H9 (cell line): ENCODE measurements around the gene MYO7A. TPM values are rescaled to one million over a fixed set of nuclear protein-coding genes. Genes with fewer than 3 reads are reported as not detected.
A peak's percentile ranks its signal among the peaks of the same experiment; 100 is the strongest.

Source experiments
- DNase-seq: peaks from one replicate; pipeline ENCODE4 v3.0.0-alpha.2; 2017
- H2AFZ ChIP-seq: one replicate; pipeline ENCODE4 v1.6.1; 2013; ENCODE audit warnings: mild to moderate bottlenecking, low read length, control low read depth, moderate library complexity
- H2AK5ac ChIP-seq: 2 replicates; pipeline ENCODE4 v1.6.1; 2013; ENCODE audit warnings: low read length, control low read depth, mixed read lengths; ENCODE audit not compliant: insufficient read length
- H2BK120ac ChIP-seq: one replicate; pipeline ENCODE4 v1.6.1; 2013; ENCODE audit warnings: low read depth, mild to moderate bottlenecking, low read length, control low read depth, inconsistent platforms; ENCODE audit not compliant: poor library complexity, severe bottlenecking
- H2BK12ac ChIP-seq: 2 replicates; pipeline ENCODE4 v1.6.1; 2013; ENCODE audit warnings: low read length, control low read depth, mixed read lengths, low read depth; ENCODE audit not compliant: insufficient read length
- H2BK15ac ChIP-seq: 2 replicates; pipeline ENCODE4 v1.6.1; 2013; ENCODE audit warnings: low read depth, low read length, control low read depth
- H2BK20ac ChIP-seq: one replicate; pipeline ENCODE4 v1.6.1; 2013; ENCODE audit warnings: low read depth, mild to moderate bottlenecking, low read length, control low read depth, inconsistent platforms; ENCODE audit not compliant: poor library complexity, severe bottlenecking
- H2BK5ac ChIP-seq: 2 replicates; pipeline ENCODE4 v1.6.1; 2013; ENCODE audit warnings: low read length, control low read depth, mixed read lengths; ENCODE audit not compliant: insufficient read length
- H3K14ac ChIP-seq: 2 replicates; pipeline ENCODE4 v1.6.1; 2013; ENCODE audit warnings: low read length, control low read depth; ENCODE audit not compliant: insufficient read depth
- H3K18ac ChIP-seq: 2 replicates; pipeline ENCODE4 v1.6.1; 2013; ENCODE audit warnings: low read depth, mild to moderate bottlenecking, mixed read lengths, low read length, control low read depth; ENCODE audit not compliant: insufficient read length
- H3K23ac ChIP-seq: 2 replicates; pipeline ENCODE4 v1.6.1; 2013; ENCODE audit warnings: low read length, control low read depth, mixed read lengths, low read depth; ENCODE audit not compliant: insufficient read length
- H3K23me2 ChIP-seq: 2 replicates; pipeline ENCODE4 v1.6.1; 2013; ENCODE audit warnings: low read depth, mild to moderate bottlenecking, mixed read lengths, low read length, control low read depth; ENCODE audit not compliant: insufficient read length, poor library complexity, severe bottlenecking
- H3K27ac ChIP-seq: 2 replicates; pipeline ENCODE4 v1.5.1; 2013; ENCODE audit warnings: low read length, control low read depth, mixed read lengths, low read depth; ENCODE audit not compliant: insufficient read length
- H3K27me3 ChIP-seq: 2 replicates; pipeline ENCODE4 v1.6.1; 2013; ENCODE audit warnings: low read length, control low read depth, inconsistent platforms; ENCODE audit not compliant: insufficient read depth
- H3K4ac ChIP-seq: 2 replicates; pipeline ENCODE4 v1.6.1; 2013; ENCODE audit warnings: low read depth, mild to moderate bottlenecking, control low read depth, inconsistent platforms, low read length, moderate library complexity
- H3K4me1 ChIP-seq: 2 replicates; pipeline ENCODE4 v1.6.1; 2013; ENCODE audit warnings: low read length, control low read depth, inconsistent platforms; ENCODE audit not compliant: insufficient read depth
- H3K4me2 ChIP-seq: 2 replicates; pipeline ENCODE4 v1.6.1; 2013; ENCODE audit warnings: low read length, control low read depth, mixed read lengths; ENCODE audit not compliant: insufficient read length, insufficient read depth
- H3K56ac ChIP-seq: 2 replicates; pipeline ENCODE4 v1.6.1; 2013; ENCODE audit warnings: low read depth, mild to moderate bottlenecking, mixed read lengths, low read length, control low read depth; ENCODE audit not compliant: insufficient read length
- H3K79me1 ChIP-seq: 2 replicates; pipeline ENCODE4 v1.6.1; 2013; ENCODE audit warnings: low read depth, mild to moderate bottlenecking, moderate library complexity, low read length, control low read depth, inconsistent platforms; ENCODE audit not compliant: insufficient read depth, poor library complexity, severe bottlenecking
- H3K79me2 ChIP-seq: 2 replicates; pipeline ENCODE4 v1.6.1; 2013; ENCODE audit warnings: low read length, control low read depth, inconsistent platforms; ENCODE audit not compliant: insufficient read depth
- H3K9ac ChIP-seq: 2 replicates; pipeline ENCODE4 v1.6.1; 2013; ENCODE audit warnings: low read length, control low read depth, mixed read lengths; ENCODE audit not compliant: insufficient read length; ENCODE audit errors: extremely low read depth
- H3K9me3 ChIP-seq: one replicate; pipeline ENCODE4 v1.6.1; 2013; ENCODE audit warnings: low read depth, low read length, inconsistent platforms; ENCODE audit not compliant: control insufficient read depth
- H3T11ph ChIP-seq: one replicate; pipeline ENCODE4 v1.6.1; 2013; ENCODE audit warnings: mild to moderate bottlenecking, low read length, control low read depth, inconsistent platforms
- H4K20me1 ChIP-seq: one replicate; pipeline ENCODE4 v1.6.1; 2013; ENCODE audit not compliant: control insufficient read depth, insufficient read length, insufficient read depth
- H4K5ac ChIP-seq: 2 replicates; pipeline ENCODE4 v1.6.1; 2013; ENCODE audit warnings: low read depth, mild to moderate bottlenecking, mixed read lengths, low read length, control low read depth; ENCODE audit not compliant: insufficient read length
- H4K8ac ChIP-seq: replicated peaks from 2 replicates; pipeline ENCODE4 v1.6.1; 2013; ENCODE audit warnings: low read length, control low read depth, mixed read lengths, low read depth; ENCODE audit not compliant: insufficient read length
- H4K91ac ChIP-seq: 2 replicates; pipeline ENCODE4 v1.6.1; 2013; ENCODE audit warnings: low read depth, mild to moderate bottlenecking, moderate library complexity, mixed read lengths, low read length, control low read depth; ENCODE audit not compliant: insufficient read length
- H3K27ac Mint-ChIP-seq, 3 experiments: 2 replicates in 2 of 3; 3 replicates in 1 of 3; pipeline ENCODE4 v1.8.0; 2020 to 2021; ENCODE audit warnings: mixed read lengths in 3 of 3, mild to moderate bottlenecking in 1 of 3, moderate library complexity in 1 of 3
- H3K27me3 Mint-ChIP-seq: 2 replicates; pipeline ENCODE4 v1.8.0; 2021; ENCODE audit warnings: low read depth, mild to moderate bottlenecking, moderate library complexity, mixed read lengths
- H3K36me3 Mint-ChIP-seq, 3 experiments: 2 replicates in 2 of 3; 3 replicates in 1 of 3; pipeline ENCODE4 v1.8.0; 2020 to 2021; ENCODE audit warnings: low read depth in 3 of 3, mixed read lengths in 3 of 3; ENCODE audit not compliant: insufficient read depth in 1 of 3
- H3K4me1 Mint-ChIP-seq, 2 experiments: 2 replicates each; pipeline ENCODE4 v1.8.0; 2020; ENCODE audit warnings: mixed read lengths in 2 of 2
- H3K4me3 Mint-ChIP-seq, 2 experiments: 2 replicates in 1 of 2; 3 replicates in 1 of 2; pipeline ENCODE4 v1.8.0; 2020 to 2021; ENCODE audit warnings: mild to moderate bottlenecking in 2 of 2, mixed read lengths in 2 of 2, moderate library complexity in 1 of 2
- H3K9me3 Mint-ChIP-seq, 2 experiments: 2 replicates in 1 of 2; 3 replicates in 1 of 2; pipeline ENCODE4 v1.8.0; 2020; ENCODE audit warnings: mild to moderate bottlenecking in 2 of 2, mixed read lengths in 2 of 2, moderate library complexity in 1 of 2
- WGBS: extraction: QIAGEN DNeasy Blood & Tissue Kit; methylation state at CpG from one replicate; pipeline ENCODE4 v1.1.7; 2013; ENCODE audit warnings: missing lambda C conversion rate, low lambda C conversion rate, mixed read lengths; ENCODE audit not compliant: insufficient read length; ENCODE audit errors: extremely low coverage; 5-methylcytosine and 5-hydroxymethylcytosine counted together
- total RNA-seq: library from RNA; stranded (reverse); gene quantifications from 2 replicates; pipeline ENCODE4 v1.2.1, GENCODE V29; 2021
- TF ChIP-seq, protein P1 (sequence below): fragments of 200-600 bp; sonication (generic); conservative IDR thresholded peaks from 3 replicates; pipeline ENCODE4 v1.8.0; 2021; ENCODE audit warnings: antibody characterized with exemption, mild to moderate bottlenecking

Gene MYO7A
- total RNA-seq, 1 experiment from 2014 or later: 1.6 TPM

DNA sequence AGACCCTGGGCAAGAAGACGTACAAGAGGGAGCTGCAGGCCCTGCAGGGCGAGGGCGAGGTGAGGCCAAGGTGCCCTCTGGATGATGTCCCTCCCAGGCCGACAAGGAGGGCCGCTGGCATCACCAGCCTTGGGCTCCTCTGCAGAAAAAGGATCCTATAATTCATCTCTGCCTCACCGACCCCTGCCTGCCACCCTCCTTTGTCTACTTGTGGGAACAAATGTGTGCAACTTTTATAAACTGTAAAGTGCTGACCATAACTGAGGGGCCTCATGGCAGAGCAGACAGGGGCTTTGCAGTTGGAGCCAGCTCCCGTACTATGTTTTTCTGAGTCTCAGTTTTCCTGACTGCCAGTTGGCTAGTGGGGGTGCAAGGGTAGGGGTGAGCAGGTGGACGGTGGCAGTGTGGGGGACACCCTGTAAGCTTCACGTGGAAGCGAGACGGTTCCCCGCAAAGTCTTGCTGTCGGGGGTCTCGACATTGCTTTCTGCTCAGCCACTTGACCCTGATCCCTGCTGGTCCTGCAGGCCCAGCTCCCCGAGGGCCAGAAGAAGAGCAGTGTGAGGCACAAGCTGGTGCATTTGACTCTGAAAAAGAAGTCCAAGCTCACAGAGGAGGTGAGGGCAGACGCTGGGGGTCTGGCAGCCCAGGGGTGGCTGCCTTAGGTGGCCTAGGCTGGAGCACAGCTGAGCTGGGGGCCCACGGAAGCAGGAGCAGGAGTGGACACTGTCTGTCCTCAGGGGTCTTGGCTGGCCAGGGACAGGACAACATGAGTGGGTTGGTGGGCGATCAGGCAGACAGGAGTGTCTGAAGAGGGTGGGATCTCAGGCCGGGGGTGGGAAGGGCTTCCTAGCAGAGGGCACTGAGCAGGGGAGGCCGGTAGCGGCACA, 54.7 kb downstream of the MYO7A start:
- no peak overlapping the region for H2BK12ac ChIP-seq
- TF ChIP-seq, protein P1, sequence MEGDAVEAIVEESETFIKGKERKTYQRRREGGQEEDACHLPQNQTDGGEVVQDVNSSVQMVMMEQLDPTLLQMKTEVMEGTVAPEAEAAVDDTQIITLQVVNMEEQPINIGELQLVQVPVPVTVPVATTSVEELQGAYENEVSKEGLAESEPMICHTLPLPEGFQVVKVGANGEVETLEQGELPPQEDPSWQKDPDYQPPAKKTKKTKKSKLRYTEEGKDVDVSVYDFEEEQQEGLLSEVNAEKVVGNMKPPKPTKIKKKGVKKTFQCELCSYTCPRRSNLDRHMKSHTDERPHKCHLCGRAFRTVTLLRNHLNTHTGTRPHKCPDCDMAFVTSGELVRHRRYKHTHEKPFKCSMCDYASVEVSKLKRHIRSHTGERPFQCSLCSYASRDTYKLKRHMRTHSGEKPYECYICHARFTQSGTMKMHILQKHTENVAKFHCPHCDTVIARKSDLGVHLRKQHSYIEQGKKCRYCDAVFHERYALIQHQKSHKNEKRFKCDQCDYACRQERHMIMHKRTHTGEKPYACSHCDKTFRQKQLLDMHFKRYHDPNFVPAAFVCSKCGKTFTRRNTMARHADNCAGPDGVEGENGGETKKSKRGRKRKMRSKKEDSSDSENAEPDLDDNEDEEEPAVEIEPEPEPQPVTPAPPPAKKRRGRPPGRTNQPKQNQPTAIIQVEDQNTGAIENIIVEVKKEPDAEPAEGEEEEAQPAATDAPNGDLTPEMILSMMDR: no peak
- H3K9ac ChIP-seq: no peak overlapping the region
- WGBS: no CpG with 5 or more reads among the region's 21 CpGs
- no peak overlapping the region for H3K23ac ChIP-seq
- no peaks in the 10 kb centered on the region for H4K20me1 ChIP-seq
- H3K56ac ChIP-seq: no peak overlapping the region
- no peak overlapping the region for H3K4ac ChIP-seq
- no peak overlapping the region for H4K91ac ChIP-seq
- no peaks in the 10 kb centered on the region for H3K79me2 ChIP-seq
- H3K4me1 Mint-ChIP-seq: peaks cover 0 to 3% of the 10 kb centered on the region in 2 experiments; a peak in 1 of 4 replicates
- H3K79me1 ChIP-seq: no peaks in the 10 kb centered on the region
- no peaks in the 10 kb centered on the region; a peak in 1 of 5 replicates for H3K9me3 Mint-ChIP-seq
- H2BK15ac ChIP-seq: no peak overlapping the region
- DNase-seq: no peak
- no peaks in the 10 kb centered on the region for H3K9me3 ChIP-seq
- no peak overlapping the region for H3K18ac ChIP-seq
- H3K4me1 ChIP-seq: no peaks in the 10 kb centered on the region
- H2AK5ac ChIP-seq: no peak overlapping the region
- H3K4me2 ChIP-seq: no peak overlapping the region
- no peak overlapping the region for H3T11ph ChIP-seq
- no peak overlapping the region for H2BK20ac ChIP-seq
- H2AFZ ChIP-seq: no peak overlapping the region
- H3K14ac ChIP-seq: peak overlapping the region; percentile 25; the same call in 1 of the 2 replicates
- no peak overlapping the region for H2BK120ac ChIP-seq
- H3K27me3 Mint-ChIP-seq: peaks cover 2% of the 10 kb centered on the region; the same call in 1 of the 2 replicates
- no peak overlapping the region for H4K8ac ChIP-seq
- no peak overlapping the region for H4K5ac ChIP-seq
- H3K27ac Mint-ChIP-seq: peak overlapping the region in 2 of 3 experiments; percentile 77 to 95; a peak in 4 of 7 replicates
- H3K36me3 Mint-ChIP-seq: no peaks in the 10 kb centered on the region; a peak in 2 of 7 replicates
- no peak overlapping the region for H2BK5ac ChIP-seq
- no peak overlapping the region for H3K4me3 Mint-ChIP-seq
- no peaks in the 10 kb centered on the region for H3K27me3 ChIP-seq
- H3K27ac ChIP-seq: no peak overlapping the region
- H3K23me2 ChIP-seq: no peaks in the 10 kb centered on the region
